T follicular helper cell (primary cell): ENCODE measurements around the gene FOXJ1.

Experiments
- DNase-seq: peaks from one replicate; pipeline ENCODE4 v3.0.0-alpha.2; 2020; ENCODE audit warnings: low read depth

Gene FOXJ1

DNA sequence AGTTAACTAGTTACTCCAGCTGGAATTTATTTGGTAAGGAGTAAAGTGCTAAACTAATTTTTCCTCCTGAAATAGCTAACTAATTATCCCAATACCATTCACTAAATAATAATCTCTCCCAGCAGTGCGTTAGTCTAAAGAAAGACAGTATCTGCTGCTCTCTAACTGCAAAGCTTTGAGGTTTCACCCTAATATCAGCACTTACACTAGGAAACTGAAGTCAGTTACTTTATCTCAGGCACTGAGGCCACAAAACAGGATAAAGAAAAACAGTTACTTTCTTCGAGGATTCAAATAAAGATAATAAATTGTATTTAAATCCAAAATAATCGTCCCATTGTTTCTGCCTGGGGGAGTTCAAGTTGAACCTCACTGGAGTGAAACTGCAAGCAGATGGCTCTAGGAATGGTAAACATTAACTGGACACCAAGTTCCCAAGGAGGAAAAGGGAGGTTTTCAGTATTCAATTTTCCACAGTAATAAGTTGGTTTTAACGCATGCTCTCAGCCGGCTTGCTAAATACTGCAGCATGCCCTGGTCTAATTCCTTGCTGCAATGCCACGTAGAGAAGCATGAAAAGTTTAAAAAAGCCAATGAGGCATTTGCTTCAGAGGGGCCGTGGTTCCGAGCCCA, 20.0 kb upstream of the FOXJ1 start:
- DNase-seq: no peak

DNA sequence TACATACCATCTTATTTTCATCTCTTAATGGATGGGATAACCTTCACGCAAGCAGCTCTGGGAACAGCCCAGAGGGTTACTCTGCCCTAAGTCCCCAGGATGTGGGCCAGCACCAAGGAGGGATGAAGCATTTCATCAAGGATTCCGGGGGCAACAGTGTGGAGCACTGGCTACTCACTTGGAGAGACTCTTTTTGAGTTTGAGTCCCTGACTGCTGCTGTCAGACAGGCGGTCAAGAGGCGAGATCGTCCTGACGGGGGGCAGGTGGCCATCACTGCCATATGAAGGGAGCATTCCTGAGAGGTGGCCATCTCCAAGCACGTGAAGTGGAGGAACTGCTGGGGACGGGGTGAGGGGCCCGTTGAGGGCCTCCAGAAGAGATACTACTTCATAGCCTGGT, 18.1 kb upstream of the FOXJ1 start:
- no peak for DNase-seq

DNA sequence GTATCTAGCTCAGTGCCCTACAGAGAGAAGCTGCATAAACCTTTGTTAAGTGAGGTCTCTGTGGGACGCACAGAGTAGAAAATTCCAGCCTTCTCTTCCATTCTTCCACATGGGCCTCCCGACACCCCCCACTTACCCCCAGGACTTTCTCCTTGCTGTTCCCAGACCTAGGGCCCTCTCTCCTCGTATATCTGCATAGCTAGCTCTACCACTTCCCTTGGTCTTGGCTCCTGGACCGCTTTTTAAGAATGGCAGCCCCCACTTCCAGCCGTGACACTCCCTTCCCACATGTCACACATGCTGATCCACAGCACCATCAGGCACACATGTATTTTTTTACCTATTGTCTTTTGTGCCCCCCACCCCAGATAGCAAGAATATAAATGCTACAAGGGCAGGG, 16.7 kb upstream of the FOXJ1 start:
- DNase-seq: no peak

DNA sequence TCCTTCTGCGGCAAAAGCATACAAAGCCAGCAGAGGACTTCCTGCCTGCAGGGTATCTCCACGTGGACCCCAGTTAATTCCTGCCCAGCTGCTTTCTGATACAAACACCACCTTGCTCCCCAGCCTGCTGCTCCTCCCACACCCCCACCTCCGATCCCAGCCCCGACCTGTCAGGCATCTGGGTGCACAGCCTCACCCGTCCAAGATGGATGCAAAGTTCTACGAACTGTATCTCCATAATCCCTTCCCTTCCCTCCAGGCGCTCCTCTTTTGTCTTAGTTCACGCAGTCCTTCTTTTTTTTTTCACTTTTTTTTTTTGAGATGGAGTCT, 15.6 kb upstream of the FOXJ1 start:
- no peak for DNase-seq

DNA sequence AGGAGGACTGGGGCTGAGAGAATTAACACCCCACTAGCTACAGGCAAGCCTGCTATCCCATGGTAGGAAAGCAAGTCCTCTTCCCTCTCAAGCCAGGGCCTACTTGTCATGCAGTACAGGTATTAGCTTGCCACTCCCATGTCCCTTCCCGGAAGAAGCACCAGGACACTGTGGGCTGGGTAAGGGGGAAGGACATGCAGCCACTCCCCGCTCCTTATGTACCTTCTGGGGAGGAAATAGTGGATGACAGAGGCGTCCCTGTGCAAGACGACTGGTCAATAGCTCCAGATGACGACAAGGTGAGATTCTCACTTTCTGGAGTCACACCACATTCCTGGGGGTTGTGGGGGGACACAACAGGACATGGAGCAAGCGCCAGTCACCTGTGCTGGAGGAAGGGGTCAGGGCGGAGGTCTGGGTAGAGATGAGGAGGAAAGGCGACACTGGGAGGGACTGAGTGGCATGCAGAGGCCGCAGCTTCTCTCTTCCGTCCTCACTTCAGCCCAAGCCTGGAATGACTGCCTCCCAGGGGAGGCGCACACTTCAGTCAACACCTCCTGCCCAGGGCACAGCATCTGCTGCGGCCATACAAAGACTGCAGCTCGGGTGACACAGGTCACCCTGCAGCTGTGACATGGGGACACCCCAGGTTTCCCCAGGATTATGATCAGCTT, 15.1 kb upstream of the FOXJ1 start:
- DNase-seq: no peak

DNA sequence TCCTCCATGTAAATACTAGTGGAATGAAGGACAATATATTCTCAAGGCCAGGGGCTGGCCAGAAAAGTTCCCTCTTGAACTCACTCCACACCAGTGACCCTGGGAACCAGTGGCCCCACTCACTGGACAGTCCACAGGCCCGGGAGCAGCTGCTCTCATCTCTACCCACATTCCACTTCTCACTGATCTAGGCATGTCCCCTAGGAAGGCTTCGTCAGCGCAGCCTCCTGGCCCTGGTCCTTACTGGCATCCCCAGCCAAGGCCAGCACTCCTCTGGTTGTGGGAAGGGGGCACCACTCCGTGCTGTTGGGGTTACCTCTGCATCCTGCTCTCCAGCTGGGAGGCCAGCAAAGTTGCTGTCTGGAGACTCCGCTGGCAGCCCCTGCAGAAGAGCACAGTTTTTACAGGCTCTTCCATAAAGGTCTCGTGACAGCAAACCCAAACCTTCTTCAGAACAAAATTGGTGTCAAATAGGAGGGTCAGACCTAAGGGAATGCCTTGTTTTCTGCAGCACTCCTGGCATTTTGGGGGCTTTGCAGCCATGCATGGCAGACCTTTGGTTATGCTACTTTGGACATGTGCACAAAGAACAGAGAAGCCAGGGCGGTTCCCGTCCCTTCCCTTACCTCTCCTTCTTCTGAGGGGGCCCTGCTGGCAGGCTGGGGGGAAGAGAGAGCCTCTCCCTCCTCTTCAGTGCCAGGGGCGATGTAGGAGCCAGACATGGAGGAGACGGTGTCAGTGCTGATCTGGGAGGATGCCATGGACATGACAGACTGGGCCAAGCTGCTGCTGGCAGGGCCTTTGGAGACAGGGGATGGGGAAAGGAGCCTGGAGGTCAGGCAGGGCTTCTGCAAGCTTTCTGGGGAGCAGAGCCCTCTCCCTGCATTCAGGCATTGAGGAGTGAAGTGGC, 14.1 kb upstream of the FOXJ1 start:
- DNase-seq: no peak

DNA sequence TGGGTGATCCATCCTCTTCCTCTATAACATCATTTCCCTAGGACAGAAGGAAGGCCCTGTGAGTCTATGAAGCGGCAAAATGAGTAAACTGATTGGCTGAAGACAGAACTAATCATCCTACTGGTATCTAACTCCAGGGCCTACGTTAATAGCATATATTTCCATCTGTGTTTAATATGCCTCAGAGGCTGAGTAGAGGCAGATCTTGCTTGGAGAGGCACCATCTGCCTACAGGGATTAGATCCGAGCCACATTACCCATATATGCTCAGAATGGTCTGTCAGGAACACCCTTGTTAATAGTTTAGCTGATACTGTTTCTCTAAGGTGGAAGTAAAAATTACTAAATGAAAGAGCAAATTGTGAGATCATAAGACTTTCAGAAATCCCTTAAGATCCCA, 13.2 kb upstream of the FOXJ1 start:
- no peak for DNase-seq

DNA sequence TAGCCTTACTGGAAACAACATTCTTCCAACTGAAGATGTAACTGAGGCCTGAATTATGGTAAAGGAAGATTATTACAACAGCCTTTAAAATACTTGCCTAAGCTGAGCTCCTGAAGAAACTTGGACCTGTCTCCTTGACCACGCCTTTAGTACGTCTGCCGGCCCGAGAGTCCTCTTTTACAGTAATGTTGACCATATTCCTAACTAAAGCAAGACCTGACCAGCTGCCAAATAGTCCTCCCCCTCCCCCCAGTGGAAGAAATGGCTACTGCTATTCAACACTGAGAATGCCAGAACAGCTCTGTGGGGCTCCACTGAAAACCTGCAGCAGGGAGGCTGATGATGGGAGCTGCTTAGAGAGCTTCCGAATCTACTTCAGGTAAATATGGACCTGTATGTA, 12.6 kb upstream of the FOXJ1 start:
- DNase-seq: no peak

DNA sequence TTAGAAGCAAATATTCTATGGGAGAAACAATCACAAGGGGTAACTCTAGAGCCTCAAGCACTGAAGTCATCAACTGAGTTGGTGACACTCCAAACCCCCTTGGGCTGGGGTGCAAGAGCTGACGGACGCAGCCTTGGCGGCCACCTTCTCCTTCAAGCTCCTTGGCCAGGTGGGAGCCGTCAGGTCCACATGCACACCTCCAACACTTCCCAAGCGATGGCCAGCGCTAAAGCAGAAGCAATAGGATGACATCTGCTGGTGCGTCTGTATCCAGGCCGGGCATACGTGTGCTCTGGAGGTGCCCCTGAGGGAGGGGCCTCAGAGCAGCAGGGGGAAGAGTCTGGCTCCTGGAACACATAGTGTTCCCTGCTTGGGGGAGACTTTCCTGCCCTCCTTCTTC, 12.2 kb upstream of the FOXJ1 start:
- no peak for DNase-seq

DNA sequence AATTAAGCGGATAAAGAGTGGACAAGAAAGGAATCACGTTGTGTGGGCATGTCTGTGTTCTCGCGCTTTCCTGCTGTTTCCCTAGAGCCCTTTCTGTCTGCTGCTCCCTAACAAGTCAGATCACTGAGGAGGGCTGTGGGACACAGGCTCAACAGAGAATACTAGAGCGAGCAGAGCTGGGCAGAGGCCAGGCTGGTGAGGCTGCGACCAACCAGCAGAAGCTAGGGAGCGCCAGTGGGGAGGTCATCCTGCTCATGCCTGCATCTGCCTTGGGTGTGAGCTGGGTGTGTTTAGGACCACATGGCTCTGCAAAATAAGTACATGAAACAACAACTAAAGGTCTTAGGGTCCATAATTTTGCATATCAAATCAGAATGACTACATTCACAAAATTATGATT, 11.5 kb upstream of the FOXJ1 start:
- no peak for DNase-seq

DNA sequence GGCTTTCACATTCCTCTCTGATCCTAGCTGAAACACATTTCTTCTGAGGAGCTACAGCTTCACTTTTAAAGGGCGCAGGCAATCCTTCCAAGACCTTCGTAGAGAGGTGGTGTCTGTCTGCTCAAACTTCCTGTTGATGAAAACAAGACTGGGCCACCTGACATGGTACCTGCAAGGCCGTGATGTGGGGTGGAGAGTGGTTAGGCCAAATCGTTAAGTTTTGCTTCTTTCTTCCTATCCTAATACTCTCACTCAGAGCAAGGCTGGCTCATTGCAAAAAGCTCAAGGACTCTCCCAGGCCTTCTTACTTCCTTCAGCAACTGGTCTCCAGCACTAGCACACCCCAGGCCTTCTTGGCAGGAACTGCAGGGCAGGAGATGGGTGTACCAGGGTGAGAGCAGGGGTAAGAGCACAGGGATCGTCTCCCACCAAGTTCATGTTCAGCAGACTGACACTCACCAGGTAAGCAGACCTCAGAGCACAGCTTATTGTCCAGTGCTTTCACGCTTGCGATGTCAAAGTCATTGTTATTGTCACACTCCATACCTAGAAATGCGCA, 10.9 kb upstream of the FOXJ1 start:
- DNase-seq: peak; percentile 29

DNA sequence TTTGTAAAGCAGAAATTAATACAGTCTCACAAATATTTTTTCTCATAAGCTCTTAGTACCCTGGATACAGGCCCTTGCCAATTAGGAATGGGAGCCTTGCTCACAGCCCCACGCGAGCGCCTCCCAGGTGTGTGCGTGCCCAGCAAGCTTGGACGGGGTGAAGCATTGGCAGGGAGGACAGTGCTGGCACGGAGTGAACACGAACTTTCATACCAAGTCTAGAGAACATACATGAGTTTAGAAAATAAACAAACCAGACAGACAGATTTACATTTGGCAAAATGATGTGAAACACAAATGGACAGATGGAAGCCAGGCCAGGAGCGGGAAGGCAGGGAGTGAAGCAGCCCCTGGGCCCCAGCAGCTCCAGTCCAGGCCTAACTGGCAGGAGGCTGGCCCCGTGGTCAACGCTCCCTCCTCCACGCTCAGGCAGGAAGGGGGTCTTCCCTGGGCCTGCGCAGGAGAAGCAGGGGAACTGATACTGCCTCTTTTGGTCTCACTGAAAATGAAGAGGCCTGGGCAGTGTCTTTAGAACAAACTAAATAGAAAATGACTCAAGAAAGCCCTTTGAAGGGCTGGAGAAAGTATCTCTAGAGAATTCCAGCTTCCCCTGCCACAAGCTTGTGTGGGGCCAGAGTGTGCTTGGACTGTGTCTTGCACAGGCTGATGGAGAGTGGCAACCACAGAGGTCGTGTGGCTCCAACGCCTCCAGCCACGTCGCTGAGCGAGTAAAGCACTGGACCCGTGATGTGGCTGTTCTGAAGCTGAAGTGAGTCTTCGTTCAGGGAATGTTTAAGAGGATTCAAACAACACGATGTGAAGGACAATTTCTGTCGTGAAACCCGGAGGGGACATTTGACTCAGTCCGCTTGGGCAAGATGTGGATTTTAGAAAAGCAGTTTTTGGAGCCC, 9.9 kb upstream of the FOXJ1 start:
- DNase-seq: no peak

DNA sequence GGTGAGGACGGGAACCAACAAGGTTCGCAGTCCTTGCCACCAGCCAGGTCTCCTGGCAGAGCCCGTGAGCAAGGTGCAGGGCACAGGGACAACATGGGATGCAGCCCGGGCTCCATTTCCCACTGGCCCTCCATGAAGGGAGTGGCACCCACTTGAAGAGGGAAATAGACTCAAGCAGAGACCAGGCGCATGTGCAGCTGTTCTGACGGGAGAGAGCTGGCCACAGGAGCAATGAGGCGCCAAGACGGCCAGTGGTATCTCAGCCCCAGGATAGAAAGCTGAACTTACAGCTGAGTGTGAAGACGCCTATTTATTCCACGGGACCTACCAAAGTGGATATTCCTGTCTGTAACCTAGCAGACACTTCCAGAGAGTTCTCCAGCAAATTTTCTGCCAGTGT, 8.2 kb upstream of the FOXJ1 start:
- no peak for DNase-seq

DNA sequence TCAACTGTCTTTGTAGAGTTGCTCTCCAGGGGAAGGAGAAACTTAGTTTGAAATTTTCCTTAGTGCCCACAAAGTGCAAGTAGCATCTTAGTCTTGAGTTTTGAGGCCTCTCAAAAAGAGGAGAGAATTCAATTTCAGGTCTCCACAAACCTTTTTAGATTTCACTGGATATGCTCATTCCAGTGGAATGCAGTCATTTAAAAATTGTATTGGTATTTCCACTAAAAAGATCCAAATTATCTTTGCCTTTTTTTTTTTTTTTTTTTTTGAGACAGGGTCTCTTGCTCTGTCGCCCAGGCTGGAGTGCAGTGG, 6.9 kb upstream of the FOXJ1 start:
- DNase-seq: no peak

DNA sequence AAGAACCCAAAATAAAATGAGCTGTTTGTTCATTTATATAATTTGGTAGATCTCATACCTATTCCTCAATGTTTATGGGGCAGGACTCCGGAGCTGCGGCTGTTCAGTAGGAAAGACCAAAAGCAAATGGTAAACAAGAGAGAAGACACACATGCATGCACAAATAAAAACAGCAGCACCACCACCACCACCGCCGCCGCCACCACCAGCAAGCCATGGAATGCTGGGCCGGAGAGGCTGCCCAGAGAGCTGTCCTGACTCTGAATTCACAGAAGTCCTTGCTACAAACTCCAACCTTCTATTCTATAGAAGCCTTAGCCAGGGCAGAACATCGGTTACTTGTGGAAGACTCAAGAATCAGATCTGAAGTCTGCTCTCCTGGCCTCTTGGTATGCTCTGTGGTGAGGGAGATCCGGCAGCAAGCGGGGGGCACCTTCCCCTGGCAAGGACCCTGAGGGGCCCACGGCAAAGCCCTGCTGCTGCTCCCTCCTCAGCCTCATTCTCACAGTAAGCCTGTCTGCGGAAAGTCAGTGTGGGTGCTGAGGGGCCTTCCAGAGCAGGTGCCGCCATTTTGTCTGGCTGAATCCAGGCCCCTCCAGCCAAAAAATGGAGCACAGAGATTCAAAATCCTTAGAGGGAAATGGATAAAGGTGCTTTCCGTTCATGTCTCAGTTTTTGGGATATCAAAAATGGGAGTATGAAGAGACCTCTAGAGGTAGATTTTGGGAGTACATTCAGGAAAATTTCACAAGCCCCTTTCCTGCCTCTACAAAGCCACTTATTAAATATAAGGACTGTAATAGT, 6.4 kb upstream of the FOXJ1 start:
- DNase-seq: no peak

DNA sequence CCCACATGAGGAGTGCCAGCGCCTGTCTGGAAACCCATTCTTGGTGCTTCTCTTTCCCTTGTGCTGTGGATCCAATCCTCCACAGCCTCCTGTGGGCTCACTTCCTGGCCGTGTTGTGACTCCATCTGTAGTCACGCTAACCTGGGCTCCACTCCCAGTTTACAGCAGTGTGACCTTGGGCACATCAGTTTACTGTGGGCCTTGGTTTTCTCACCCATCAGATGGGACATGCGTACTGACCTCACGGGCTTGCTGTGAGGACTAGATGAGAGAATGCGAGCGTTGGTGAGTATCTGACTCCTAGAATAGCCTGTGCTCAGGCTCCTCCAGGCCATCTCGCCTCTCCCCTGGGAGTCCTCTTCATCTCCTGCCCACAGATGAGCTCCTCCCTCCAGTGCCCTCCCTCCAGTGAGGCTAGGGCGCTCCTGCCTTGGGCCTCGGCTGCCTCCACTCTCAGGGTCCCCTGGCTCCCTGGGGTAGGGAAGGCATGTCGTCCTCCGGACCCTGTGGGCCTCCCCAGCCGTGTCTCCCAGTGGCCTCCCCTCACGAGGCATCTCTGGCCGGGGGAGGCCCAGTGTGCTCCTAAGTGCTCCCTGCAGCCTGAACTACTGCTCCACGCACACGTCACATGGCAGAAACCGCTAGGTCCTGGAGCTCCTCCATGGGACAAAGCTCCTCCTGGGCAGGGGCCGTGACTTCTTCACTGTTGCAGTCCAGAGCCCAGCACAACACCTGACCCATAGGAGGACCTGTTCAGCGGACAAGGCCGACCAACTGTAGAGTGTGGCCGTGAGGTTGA, 5.2 kb upstream of the FOXJ1 start:
- no peak for DNase-seq

DNA sequence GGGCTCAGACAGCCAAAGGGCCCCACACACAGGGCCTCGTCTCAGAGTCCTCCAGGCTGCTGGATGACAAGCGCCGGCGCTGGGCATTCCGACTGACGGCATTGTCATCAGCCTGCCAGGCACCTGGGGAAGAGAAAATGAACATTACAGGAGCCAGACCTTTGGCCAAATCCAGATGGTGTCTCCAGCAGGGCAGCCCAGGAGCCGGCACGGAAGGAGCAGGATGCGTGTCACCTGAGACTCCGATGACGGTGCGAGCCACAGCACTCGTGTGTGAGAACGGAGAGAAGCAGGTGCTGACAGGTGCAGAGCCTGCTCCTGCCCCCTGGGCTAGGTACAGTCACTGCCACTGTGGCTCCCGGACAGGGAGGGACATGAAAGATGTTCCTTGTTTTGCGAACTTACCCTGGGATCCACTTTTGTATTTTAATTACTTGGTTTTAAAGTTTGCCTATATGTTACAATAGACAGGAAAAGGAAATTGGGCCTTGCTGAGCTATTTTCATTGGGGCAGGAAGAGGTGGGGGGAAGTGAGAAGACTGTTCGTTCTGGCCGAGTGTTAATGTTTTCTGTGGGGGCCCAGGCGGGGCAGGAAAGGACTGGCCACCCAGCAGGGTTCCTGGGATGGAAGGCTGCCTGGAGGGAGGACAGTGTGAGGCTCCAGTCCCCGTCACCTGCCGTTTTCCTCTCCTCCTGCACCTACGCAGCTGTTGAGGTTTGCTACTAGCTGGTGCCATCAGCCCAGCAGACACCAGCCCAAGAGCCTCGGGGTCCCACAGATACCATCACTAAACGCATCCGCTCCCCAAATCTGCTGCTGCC, 4.4 kb upstream of the FOXJ1 start:
- DNase-seq: peak; percentile 45

DNA sequence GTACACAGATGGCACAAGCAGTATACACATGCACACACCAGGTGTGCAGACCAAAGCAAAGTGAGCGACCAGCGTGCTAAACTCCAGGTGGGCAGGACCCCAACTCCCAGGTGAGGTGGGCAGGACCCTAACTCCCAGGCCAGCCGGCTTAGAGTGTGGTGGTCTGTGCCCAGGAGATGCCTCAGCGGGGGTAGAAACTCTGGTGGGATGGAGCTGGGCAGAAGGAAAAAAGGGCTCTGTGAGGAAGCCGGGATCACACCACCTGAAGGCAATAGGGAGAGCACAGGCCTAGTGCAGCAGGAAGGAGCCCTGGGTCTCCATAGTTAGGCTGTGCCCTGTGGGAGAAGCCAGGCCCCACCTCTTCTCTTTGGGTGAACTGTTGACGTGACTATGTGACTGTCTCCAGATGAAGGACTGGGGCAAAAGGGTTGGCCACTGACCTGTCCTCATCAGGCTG, 1.6 kb upstream of the FOXJ1 start:
- DNase-seq: no peak

DNA sequence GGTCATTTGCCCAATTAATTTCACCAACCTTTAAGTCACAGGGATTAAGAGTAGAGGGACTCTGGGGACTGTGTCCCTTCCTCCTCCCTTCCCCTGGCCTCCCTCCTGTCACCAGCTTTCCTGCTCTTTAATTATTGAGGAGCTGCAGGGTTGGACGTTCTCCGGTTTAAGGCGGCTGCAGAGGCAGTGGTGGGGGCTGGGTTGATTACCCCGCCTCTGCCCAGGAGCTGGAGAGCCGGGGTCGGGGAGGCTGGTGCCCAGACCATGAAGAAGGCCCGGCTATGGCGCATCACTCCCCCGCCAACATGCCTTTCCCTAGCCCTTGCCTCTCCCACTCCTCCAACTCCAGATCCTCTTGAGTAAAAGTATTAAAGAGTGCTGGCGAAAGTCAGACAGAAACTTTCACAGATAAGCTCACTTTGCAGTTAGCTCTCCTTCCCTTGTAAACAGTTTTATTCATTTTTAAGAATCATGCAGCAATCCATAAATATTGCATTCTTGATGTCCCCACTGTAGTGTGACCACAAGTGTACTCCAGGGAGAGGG, 1.1 kb upstream of the FOXJ1 start:
- DNase-seq: no peak
